HG03469 (cell line): ENCODE results near the gene GC.
"Not testable (repeated sequence)": the region's sequence is repeated elsewhere in the genome, so short reads cannot be mapped to it uniquely, and the experiment has no call there.

Source experiments
- ATAC-seq: cut with Tn5 transposase; IDR thresholded peaks from one replicate; pipeline ENCODE4 v1.9.1; 2021; ENCODE audit warnings: mild to moderate bottlenecking, moderate library complexity, moderate number of reproducible peaks; ENCODE audit not compliant: unreplicated experiment

Gene GC

GRCh38 chr4:71769434-71769833 lies 14.4 kb downstream of the GC start:
- no peak for ATAC-seq

DNA sequence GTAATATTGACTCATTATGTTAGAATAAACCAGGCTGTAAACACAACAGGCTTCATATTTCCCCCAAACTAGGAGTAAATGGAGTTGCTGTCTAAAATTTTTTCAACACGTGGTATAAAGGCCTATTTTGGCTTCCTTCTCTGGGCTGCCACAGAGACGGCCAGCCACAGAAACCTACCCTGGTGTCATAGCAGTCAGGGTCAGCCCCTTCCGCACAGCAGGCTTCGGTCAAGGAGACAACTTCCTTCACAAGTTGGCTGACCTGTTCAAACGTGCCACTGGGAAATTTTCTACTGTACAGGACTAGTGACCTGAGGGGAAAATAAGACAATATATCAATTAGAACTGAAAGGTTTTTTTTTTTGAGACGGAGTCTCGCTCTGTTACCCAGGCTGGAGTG lies 15.8 kb downstream of the GC start:
- no peak for ATAC-seq

DNA sequence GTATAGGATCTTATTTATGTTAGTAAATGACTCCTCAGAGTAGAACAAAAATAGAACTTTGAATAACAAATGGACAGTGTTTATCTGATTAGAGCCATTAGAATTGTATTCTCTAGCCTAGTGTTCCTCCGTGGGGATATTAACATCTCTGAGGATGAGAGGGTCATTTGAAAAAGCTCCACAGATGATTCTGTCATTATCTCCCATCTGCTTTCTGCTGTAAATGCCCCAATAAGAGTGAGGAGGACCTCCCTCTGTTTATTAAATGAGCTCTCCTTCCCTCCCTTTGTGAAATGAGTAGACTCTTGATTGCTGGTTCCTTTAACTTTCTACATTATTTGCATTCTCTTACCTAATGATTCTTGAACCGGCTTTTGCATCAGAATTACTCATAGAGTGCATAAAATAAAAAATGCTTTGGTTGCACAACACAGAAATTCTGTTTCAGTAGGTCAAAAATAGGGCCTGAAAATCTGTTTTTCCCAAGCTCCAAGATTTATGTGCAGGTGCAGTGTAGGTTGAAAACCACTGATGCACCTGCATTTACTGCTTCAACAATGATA lies 18.0 kb downstream of the GC start:
- no peak for ATAC-seq

- no peak for ATAC-seq
Observed at GRCh38 chr4:71765350-71765749, 18.5 kb downstream of the GC start.

GRCh38 chr4:71752383-71753042 lies 31.4 kb downstream of the GC start:
- ATAC-seq: no peak

DNA sequence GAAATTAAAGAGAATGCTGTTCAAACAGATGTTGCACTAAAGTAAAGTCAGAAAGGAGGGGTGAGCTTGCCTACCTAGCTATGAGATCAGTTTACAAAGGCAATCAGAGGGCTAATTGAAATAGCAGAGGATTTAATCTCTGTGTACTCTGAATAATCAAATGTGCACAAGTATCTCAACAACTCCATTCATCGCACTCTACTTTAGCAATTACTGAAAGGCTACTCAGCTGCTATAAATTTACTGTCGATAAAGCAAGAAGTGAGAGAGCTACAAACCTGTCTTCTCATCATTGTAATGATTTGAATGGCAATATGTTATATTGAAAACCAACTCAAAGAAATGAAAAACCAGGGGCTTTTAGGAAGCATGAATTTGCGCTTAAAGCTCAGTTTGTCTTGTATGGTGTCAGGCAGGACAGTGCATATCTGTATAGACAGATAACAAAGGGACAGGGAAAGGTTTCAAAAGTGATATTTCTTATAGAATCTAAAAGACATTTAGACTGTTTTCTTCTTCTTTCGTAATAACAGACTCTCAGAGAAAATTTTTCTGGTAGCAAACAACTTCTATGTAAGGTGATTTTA lies 34.8 kb downstream of the GC start:
- ATAC-seq: no peak

DNA sequence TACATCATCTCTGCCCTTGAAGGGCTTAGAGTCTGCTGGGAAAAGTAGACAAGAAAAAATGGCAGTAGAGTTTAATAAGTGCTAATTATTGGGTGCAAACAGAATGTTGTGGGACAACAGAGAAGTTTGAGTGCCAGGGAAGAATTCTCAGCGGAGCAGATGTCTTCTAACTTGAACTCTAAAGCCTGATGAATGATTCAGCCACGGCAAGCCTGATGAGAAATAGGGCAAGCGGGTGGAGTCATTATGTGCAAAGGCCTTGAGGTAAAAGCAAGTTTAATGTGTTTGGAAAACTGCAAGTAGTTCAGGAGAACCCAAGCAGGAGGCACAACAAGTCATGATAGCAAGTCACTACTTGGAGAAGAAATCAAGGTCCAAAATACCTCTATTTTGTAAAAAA lies 37.5 kb downstream of the GC start:
- ATAC-seq: no peak

DNA sequence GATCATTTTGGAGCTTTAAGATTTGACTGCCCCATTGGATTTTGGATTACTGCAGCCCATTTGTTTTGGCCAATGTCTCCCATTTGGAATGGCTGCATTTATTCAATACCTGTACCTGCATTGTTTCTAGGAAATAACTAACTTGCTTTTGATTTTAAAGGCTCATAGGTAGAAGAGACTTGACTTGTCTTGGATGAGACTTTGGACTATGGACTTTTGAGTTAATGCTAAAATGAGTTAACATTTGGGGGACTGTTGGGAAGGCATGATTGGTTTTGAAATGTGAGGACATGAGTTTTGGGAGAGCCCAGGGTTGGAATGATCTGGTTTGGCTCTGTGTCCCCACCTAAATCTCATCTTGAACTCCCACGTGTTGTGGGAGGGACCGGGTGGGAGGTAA lies 45.1 kb downstream of the GC start:
- ATAC-seq: not testable (repeated sequence)

GRCh38 chr4:71732706-71733105 lies 51.2 kb downstream of the GC start:
- no peak for ATAC-seq

DNA sequence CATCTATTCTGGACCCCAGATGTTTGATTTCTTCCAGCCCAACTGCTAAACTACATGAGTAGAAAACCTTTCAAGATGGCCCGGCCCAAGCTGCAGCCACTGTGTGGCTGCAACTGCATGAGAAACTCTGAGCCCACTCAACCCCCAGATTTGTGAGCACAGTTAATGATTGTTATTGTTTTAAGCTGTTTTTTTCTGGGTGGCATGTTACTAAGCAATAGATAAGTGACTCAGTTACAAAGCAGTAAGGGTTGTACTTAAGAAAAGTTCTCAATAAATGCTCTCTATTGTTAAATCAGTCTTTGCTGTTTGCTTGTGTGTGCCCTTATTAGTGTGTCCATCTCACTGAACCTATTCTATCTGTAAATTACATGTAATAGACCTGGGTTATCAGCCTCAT lies 51.8 kb downstream of the GC start:
- ATAC-seq: no peak

GRCh38 chr4:71729856-71730255 lies 54.0 kb downstream of the GC start:
- ATAC-seq: no peak

GRCh38 chr4:71713611-71714203 lies 70.2 kb downstream of the GC start:
- peak; percentile 77 for ATAC-seq

DNA sequence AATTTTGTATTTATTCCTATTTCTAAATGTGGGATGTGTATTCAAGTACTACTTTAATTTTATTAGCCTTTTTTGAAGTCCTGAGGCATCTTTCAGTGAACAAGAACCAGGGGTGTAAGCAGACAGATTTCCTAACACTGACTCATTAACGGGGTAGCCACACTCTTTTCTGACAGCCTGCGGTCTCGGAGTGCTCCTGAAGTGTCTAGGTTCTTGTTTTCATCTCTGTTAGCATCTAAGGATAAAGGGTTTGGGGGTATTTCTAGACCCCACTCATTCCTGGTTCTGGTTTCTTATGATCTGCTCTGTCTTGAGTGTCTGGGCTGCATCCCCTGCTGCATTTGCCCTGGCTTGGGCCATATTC lies 71.9 kb downstream of the GC start:
- no peak for ATAC-seq

- ATAC-seq: no peak
Observed at GRCh38 chr4:71711044-71711984, 72.6 kb downstream of the GC start.

DNA sequence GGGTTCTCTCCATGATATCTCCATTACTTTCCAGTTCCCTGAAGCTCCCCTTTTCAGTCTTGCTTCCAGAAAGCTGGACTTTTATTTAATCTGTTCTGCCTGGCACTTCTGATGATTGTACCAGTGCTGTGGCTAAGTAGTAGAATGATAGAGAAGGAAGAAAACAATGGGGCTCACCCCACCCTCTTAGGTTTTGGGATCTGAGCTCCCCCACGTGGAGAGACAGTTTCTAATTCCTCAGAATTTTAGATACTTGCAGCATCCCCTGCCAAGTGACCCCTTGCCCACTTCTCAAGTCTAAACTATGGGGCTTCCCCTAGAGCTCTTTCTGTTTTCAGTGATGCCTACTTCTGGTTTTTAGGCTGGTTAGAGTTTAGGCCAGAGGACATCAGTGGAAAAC lies 73.9 kb downstream of the GC start:
- ATAC-seq: no peak

DNA sequence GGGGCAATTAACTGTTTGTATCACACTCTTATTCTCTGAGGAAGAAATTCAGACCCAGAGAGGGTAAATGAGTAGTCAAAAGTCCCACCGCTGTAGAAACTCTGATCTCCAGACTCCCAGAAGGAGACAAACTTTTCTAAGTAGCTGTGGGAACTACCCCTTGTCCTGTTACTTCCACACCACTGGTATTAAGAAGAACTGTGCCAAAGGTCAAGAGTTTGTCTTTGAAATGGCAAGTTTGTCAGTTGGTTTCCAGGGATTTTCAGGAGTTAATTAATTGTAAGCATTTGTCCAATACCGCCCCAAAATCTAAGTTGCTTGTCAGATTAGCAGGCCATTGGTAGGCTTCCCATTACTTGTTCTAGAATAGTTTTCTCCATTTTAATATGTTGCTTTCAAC lies 85.7 kb downstream of the GC start:
- ATAC-seq: no peak

DNA sequence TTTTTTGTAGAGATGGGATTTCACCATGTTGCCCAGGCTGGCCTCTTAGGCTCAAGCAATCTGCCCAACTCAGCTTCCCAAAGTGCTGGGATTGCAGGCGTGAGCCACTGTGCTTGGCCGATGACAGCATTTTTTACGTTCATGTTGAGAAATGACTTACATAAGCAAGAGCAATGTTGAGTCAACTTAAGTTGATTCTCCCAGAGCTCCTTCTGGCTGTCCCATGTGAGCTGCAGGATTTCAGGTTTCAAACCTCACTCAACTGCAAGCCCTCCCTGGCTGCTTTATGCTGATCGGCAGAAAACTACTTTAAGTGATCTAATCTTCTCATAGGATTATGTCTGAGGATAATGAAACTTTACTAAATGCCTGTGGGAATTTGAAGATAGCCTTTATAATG lies 86.8 kb downstream of the GC start:
- no peak for ATAC-seq

DNA sequence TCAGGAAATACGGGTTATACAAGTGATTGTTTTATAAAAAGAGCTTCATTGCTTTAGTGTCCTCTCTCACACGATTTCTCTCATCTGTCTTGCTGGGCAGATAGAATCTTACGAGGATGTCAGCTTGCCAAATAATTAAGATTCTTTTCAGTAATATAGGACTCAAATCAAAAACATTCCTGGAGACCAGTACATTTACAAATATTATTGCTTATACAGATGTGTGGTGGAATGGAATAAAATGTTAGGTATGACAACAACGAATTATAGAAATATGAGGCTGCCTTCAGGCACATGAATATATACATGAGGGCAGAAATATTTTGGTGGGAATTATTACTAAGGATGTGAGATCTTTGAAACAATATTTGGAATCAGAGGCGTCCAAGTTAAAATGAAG lies 88.9 kb downstream of the GC start:
- no peak for ATAC-seq

- ATAC-seq: no peak
Observed at GRCh38 chr4:71692963-71693362, 90.9 kb downstream of the GC start.

GRCh38 chr4:71692198-71692597 lies 91.7 kb downstream of the GC start:
- ATAC-seq: no peak
